SU-DHL-6 (cell line): ENCODE data around the gene TP53I13.

ENCODE experiments used
- H2AFZ ChIP-seq: fragments of 200-600 bp; sonication (generic); 2 replicates; pipeline ENCODE4 v1.6.1; 2014; ENCODE audit warnings: low read depth, mild to moderate bottlenecking, moderate library complexity, mixed read lengths, antibody characterized with exemption, low read length; ENCODE audit not compliant: severe bottlenecking
- H3F3A ChIP-seq: fragments of 200-600 bp; shearing (Covaris generic); 2 replicates; pipeline ENCODE4 v1.6.0; 2016; ENCODE audit warnings: antibody characterized with exemption, mild to moderate bottlenecking; ENCODE audit not compliant: insufficient read depth
- H3K27ac ChIP-seq: fragments of 200-600 bp; sonication (generic); 2 replicates; pipeline ENCODE4 v1.5.1; 2016; ENCODE audit warnings: low read depth, mild to moderate bottlenecking, low read length, moderate library complexity, mixed read lengths
- H3K27me3 ChIP-seq: fragments of 200-600 bp; sonication (generic), shearing (Covaris generic); 2 replicates; pipeline ENCODE4 v1.6.0; 2014; ENCODE audit warnings: mild to moderate bottlenecking, low read length
- H3K36me3 ChIP-seq: fragments of 200-600 bp; sonication (generic); 2 replicates; pipeline ENCODE4 v1.6.1; 2014; ENCODE audit warnings: mild to moderate bottlenecking, low read length, mixed read lengths
- H3K4me2 ChIP-seq: fragments of 300-600, 200-600 bp; shearing (Covaris generic), sonication (generic); 2 replicates; pipeline ENCODE4 v1.6.0; 2014; ENCODE audit warnings: low read length, low read depth, mild to moderate bottlenecking; ENCODE audit not compliant: poor library complexity, severe bottlenecking
- H3K4me3 ChIP-seq: fragments of 200-600 bp; sonication (generic); 2 replicates; pipeline ENCODE4 v1.5.1; 2014; ENCODE audit warnings: antibody characterized with exemption, low read length, mild to moderate bottlenecking, mixed read lengths; ENCODE audit not compliant: insufficient read depth, poor library complexity, severe bottlenecking
- H3K79me2 ChIP-seq: fragments of 200-600 bp; sonication (generic); 2 replicates; pipeline ENCODE4 v1.6.1; 2014; ENCODE audit warnings: mild to moderate bottlenecking, low read length, moderate library complexity; ENCODE audit not compliant: insufficient read depth
- H3K9ac ChIP-seq: fragments of 200-600 bp; sonication (generic); 2 replicates; pipeline ENCODE4 v1.7.0; 2014; ENCODE audit warnings: mild to moderate bottlenecking, low read length
- H3K9me2 ChIP-seq: fragments of 200-600 bp; sonication (generic); replicated peaks from 2 replicates; pipeline ENCODE4 v1.6.1; 2014; ENCODE audit warnings: low read length; ENCODE audit not compliant: insufficient read depth
- H3K9me3 ChIP-seq: fragments of 200-600 bp; sonication (generic); 2 replicates; pipeline ENCODE4 v1.6.1; 2014; ENCODE audit warnings: low read length, mixed read lengths; ENCODE audit not compliant: insufficient read depth
- H4K20me1 ChIP-seq: fragments of 200-600 bp; sonication (generic); 2 replicates; pipeline ENCODE4 v1.6.1; 2014; ENCODE audit warnings: low read depth, mild to moderate bottlenecking, antibody characterized with exemption, low read length, moderate library complexity, mixed read lengths
- EZH2phosphoT487 ChIP-seq: fragments of 200-600 bp; sonication (generic), shearing (Covaris generic); conservative IDR thresholded peaks from 2 replicates; pipeline ENCODE4 v1.6.1; 2018; ENCODE audit warnings: mild to moderate bottlenecking, antibody characterized with exemption, low read length, moderate library complexity, mixed read lengths
- TF ChIP-seq, protein P1 (sequence below): fragments of 200-600 bp; sonication (generic); IDR thresholded peaks from one replicate; pipeline ENCODE4 v1.5.1; 2017; ENCODE audit warnings: antibody characterized with exemption, mild to moderate bottlenecking, low read length, moderate library complexity; ENCODE audit not compliant: insufficient read depth, poor library complexity, severe bottlenecking

Gene TP53I13

DNA sequence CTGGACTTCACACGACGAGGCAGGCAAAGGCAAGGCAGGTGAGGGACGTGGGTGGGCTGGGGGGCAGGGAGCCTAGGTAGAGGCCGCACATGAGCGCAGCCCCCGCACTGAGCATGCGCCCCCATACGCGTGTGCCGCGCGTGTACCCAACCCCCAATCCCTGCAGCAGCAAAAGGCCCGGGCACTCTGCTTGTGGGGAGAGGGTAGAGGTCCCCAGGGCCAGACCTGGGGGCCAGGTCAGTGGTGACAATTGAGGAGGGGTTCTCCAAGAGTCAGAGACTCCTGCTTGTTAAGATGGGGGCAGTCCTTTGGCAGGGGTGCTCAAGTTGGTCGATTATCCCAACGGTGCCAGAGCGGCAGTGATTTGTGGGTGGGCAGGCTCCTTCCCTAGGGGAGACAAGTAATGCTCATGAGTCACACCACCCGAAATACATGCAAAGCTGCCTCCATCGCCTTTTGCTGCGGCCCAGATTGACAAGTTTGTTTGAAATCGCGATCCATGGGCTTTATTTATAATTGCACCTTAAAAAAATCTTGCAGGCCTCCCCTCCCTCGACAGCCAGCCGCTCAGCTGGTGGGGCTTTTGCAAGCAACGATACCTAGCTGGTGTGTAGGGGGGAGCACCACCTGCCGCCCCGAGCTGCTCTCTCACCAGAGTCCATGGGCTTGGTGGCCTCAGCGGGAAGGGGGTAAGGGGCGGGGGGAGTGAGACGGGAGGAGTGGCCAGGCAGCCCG, 22.1 kb downstream of the TP53I13 start:
- peak overlapping the region; percentile 93 for H3K4me2 ChIP-seq
- peaks cover 27% of the 10 kb centered on the region for H3F3A ChIP-seq
- no peaks in the 10 kb centered on the region for H3K27me3 ChIP-seq
- H3K79me2 ChIP-seq, result peaks cover 34% of the 10 kb centered on the region
- peak overlapping the region; percentile 74 for H3K4me3 ChIP-seq
- peak overlapping the region; percentile 86 for H2AFZ ChIP-seq
- H3K9me3 ChIP-seq, result no peaks in the 10 kb centered on the region
- H3K36me3 ChIP-seq, result no peaks in the 10 kb centered on the region
- H4K20me1 ChIP-seq, result no peaks in the 10 kb centered on the region; the same call in 1 of the 2 replicates
- no peaks in the 10 kb centered on the region for H3K9me2 ChIP-seq
- TF ChIP-seq EZH2phosphoT487, result no peak
- TF ChIP-seq, protein P1, sequence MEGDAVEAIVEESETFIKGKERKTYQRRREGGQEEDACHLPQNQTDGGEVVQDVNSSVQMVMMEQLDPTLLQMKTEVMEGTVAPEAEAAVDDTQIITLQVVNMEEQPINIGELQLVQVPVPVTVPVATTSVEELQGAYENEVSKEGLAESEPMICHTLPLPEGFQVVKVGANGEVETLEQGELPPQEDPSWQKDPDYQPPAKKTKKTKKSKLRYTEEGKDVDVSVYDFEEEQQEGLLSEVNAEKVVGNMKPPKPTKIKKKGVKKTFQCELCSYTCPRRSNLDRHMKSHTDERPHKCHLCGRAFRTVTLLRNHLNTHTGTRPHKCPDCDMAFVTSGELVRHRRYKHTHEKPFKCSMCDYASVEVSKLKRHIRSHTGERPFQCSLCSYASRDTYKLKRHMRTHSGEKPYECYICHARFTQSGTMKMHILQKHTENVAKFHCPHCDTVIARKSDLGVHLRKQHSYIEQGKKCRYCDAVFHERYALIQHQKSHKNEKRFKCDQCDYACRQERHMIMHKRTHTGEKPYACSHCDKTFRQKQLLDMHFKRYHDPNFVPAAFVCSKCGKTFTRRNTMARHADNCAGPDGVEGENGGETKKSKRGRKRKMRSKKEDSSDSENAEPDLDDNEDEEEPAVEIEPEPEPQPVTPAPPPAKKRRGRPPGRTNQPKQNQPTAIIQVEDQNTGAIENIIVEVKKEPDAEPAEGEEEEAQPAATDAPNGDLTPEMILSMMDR, result no peak
- H3K27ac ChIP-seq, result peak overlapping the region; percentile 78
- H3K9ac ChIP-seq, result peak overlapping the region; percentile 88

DNA sequence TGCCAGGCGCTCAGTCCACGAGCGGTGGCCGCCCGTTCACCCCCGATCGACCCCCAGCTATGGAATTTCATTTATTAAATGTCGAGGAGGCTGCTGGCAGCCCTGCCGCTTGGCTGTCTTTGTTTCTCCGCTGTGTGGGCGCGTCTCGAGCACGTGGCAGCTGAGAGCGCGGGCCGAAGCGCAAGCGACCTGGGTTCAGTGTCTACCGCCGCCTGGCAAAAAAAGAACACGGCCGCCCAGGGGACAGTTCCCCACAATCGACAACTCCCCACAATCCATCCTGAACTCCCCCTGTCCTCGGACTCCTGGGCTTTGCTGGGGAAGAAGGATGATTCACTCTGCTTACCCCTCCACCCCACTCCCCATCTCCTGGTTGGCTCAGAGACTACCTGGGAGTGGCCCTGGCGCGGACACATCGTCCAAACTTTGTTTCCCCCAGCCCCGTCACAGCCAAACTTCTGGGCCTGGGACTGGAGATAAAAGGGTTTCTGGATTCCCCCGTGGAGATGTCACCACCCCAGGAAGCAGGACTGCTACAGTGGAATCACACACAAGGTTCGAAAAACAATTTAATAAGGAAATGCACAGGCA, 22.7 kb downstream of the TP53I13 start:
- Histone ChIP-seq H3K79me2 (peaks cover 28% of the 10 kb centered on the region), H3K4me3 (peak overlapping the region; percentile 23)

GRCh38 chr17:29591737-29592608, 23.5 kb downstream of the TP53I13 start:
- Histone ChIP-seq H3K27ac (peak overlapping the region; percentile 78), H3F3A (peaks cover 27% of the 10 kb centered on the region), H3K79me2 (peaks cover 20% of the 10 kb centered on the region), H3K9me2 (no peaks in the 10 kb centered on the region), H2AFZ (peak overlapping the region; percentile 86), H3K4me2 (peak overlapping the region; percentile 93), H4K20me1 (no peaks in the 10 kb centered on the region; the same call in 1 of the 2 replicates), H3K36me3 (no peaks in the 10 kb centered on the region), H3K27me3 (no peaks in the 10 kb centered on the region), H3K4me3 (peak overlapping the region; percentile 23), H3K9me3 (no peaks in the 10 kb centered on the region), H3K9ac (peak overlapping the region; percentile 88)
- TF ChIP-seq, protein P1, result peak; percentile 96
- no peak for TF ChIP-seq EZH2phosphoT487

More for the DNA sequence above, 22.7 kb downstream of the TP53I13 start:
- Histone ChIP-seq H3K27ac (peak overlapping the region; percentile 78), H3K9me3 (no peaks in the 10 kb centered on the region), H3K9ac (peak overlapping the region; percentile 88), H3K4me2 (peak overlapping the region; percentile 93), H4K20me1 (no peaks in the 10 kb centered on the region; the same call in 1 of the 2 replicates), H3K36me3 (no peaks in the 10 kb centered on the region), H3F3A (peaks cover 27% of the 10 kb centered on the region), H3K27me3 (no peaks in the 10 kb centered on the region), H2AFZ (peak overlapping the region; percentile 86), H3K9me2 (no peaks in the 10 kb centered on the region)
- TF ChIP-seq EZH2phosphoT487, result no peak
- TF ChIP-seq, protein P1, result no peak
